ENCODE measurements around the gene DYRK1A.
A peak's percentile ranks its signal among the peaks of the same experiment; 100 is the strongest.
"Not testable (repeated sequence)": the region's sequence is repeated elsewhere in the genome, so short reads cannot be mapped to it uniquely, and the experiment has no call there.

The DYRK1A gene

GRCh38 chr21:37366482-37367316 is at the start of gene DYRK1A:
Gene DYRK1A, plus strand, starts transcription at chr21:37366773. Its CDS starts 53,602 bp downstream, at chr21:37420375.
- peak; percentile 100 for DNase-seq (ENCODE audit: low spot score)

GRCh38 chr21:37319551-37319950 is 47.0 kb upstream of the DYRK1A start:
- no peak for DNase-seq (ENCODE audit: low spot score)

GRCh38 chr21:37322084-37322483 is 44.5 kb upstream of the DYRK1A start:
- no peak for DNase-seq (ENCODE audit: low spot score)

DNA sequence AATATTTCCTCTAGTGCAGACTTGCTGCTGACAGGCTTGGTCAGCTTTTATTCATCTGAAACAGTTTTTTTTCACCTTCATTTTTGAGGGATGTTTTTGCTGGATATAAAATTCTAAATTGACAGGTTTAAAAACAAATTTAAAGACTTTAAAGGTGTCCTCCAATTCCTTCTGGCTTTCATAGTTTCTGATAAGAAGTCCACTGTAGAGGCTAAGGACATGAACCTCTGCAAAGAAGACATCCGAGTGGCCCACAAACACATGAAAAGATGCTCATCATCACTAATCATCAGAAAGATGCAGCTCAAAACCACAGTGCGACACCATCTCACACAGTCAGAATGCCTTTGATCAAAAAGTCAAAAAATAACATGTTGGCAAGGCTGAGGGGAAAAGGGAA is 42.0 kb upstream of the DYRK1A start:
- DNase-seq (ENCODE audit: low spot score): no peak

- not testable (repeated sequence) for DNase-seq (ENCODE audit: low spot score)
Observed at GRCh38 chr21:37328147-37328546, 38.4 kb upstream of the DYRK1A start.

DNA sequence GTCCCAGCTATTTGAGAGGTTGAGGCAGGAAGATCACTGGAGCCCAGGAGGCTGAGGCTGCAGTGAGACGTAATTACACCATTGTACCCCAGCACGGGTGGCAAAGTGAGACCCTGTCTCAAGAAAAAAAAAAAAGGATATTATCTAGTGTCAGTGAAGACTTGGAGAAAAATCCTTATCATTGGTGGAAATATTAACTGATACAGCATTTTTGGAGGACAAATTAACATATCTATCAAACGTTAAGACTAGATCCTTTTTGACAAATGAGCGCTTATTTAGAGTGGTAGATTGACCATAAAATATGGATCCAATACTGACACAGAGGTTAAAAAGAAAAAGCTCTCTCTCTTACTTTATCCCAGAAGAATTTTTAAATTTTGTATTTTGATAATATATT is 35.2 kb upstream of the DYRK1A start:
- no peak for DNase-seq (ENCODE audit: low spot score)

- no peak for DNase-seq (ENCODE audit: low spot score)
Observed at GRCh38 chr21:37335053-37335452, 31.5 kb upstream of the DYRK1A start.

DNA sequence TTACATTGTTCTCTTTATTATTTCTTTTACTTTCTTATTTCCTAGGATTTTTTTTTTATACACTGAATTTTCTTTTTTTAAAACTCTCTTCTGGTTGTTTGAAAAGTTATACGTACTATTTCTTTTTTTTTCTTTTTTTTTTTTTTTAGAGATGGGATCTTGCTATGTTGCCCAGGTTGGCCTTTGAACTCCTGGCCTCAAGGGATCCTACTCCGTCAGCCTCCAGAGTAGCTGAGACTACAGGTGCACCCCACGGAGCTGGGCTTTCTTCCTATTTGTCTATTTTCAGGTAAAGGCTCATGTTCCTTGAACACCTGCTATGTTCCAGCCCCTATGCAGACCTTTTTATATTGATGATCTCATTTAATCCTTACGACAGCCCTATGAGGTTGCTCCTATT is 29.4 kb upstream of the DYRK1A start:
- no peak for DNase-seq (ENCODE audit: low spot score)

GRCh38 chr21:37337831-37338230 is 28.7 kb upstream of the DYRK1A start:
- DNase-seq (ENCODE audit: low spot score): no peak

DNA sequence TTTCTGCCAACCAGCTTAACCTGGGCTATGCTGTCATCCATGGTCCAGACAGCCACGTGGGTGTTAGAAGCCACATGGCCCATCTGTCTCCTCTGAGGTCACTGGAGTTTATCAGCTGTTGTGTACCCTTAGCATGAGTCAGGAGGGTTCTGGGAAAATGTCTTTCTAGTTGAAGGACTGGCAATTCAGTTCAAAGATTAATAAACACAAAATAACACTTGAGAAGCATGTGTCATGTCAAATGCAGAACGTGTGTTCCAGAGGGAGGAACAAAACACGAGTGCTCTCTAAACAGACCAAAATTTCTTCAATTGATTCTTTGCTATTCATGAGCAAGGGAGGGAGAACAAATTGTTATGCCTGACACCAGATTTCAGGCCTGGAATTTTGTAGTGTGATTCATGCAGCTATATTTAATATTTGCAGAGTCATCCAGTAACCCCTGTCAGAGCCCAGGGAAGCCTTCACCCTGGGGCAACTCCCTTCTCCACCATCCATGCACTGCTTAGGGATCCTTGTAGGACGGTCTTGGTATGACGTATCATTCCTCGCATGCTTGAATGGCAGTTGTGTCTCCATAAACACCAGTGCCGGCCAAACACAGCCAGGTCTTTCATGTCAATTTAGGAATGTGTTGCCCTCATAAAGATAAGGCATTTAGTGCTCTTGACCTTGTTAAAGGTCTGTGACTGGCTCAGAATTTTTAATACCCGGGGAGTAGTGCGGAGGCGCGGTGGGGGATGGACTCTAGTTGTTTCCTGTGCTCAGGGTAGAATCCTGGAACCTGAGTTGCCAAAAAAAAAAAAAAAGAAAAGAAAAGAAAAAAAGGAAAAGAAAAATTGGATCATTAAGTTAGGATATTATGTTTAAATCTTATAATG is 27.7 kb upstream of the DYRK1A start:
- no peak for DNase-seq (ENCODE audit: low spot score)

DNA sequence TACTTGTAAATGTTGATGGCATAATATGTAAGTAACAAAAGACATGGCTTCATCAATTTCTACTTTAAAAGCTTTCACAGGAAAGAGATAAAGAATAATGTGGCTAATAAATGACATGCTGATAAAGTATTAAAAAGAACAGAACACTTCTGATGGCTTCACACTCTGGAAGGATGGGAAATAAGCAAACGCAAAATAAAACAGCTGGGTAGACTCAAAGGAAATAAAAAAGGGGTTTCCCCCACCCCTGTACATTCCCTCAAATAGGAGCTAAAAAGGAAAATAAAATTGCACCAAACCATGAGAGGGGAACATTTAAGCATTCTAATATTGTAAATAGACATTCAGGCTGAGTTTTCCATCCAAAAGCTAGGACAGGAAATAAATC is 27.0 kb upstream of the DYRK1A start:
- DNase-seq (ENCODE audit: low spot score): no peak

- DNase-seq (ENCODE audit: low spot score): no peak
Observed at GRCh38 chr21:37341254-37341960, 25.2 kb upstream of the DYRK1A start.

DNA sequence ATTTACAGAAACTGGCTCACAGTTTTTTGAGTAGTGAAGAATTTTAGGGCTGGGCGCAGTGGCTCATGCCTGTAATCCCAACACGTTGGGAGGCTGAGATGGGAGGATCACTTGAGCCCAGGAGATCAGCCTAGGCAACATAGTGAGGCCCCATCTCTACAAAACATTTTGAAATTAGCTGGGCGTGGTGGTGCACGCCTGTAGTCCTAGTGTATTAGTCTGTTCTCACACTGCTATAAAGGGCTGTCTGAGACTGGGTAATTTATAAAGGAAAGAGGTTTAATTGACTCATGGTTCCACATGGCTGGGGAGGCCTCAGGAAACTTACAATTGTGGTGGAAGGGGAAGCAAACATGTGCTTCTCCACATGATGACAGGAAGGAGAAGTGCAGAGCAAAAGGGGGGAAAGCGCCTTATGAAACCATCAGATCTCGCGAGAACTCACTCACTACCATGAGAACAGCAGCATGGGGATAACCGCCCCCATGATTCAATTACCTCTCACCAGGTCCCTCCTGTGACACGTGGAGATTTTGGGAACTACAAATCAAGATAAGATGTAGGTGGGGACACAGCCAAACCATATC is 24.4 kb upstream of the DYRK1A start:
- DNase-seq (ENCODE audit: low spot score): no peak

DNA sequence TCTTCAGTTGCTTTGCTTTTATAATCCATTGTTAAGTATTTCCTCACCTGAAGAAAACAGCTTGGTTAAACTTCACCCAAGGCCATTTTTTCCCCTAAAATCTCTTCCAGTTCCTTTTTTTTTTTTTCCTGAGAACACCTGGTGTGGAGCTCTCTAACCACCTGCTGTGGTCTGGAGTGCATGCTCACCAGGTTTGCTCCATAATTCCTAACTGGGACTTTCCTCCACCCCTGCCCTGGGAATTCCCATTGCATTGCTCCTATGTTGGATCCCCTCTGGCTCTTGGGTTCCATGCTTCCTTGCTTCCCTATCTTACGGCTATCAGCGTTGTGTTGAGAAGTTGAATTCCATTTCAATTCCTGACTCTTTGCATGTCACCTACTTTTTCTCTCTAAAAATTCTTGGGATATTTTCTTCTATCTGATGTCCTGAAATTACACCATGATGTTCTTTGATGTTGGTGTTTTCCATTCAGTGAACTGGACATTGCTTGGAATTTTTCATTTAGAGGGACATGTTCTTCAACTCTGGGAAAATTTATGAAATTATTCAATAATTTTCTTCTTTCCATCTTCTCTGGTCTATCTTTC is 19.6 kb upstream of the DYRK1A start:
- no peak for DNase-seq (ENCODE audit: low spot score)

DNA sequence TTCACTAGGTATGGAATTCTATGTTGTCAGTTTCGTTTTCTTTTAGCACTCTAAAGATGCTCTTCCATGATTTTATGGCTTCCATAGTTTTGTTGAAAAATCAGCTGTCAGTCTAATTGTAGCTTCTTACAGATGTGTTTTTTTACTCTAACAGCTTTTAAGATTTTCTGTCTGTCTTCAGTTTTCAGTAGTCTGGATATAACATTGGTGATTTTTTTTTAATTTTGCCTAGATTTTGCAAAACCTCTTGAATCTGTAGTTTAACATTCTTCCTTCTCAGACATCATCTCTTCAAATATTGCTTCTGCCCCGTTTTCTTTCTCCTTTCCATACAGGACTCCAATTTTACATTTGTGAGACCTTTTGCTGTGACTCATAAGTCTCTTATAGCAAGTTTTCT is 17.9 kb upstream of the DYRK1A start:
- no peak for DNase-seq (ENCODE audit: low spot score)

DNA sequence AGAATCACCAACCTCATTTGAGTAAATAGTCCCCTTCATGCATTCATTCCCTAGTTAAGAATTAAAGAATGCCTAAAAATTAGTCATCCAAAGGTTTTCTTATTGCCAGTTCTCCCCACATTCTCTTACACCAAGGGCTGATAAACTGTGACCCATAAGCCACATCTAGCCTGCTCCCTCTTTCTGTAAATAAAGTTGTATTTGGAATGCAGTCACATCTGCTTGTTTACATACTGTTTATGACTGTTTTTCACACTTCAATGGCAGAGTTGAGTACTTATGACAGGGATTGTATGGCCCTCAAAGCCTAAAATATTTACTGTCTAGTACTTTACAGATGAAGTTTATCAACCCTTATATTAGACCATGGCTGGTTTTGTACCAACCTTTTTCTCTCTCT is 16.1 kb upstream of the DYRK1A start:
- no peak for DNase-seq (ENCODE audit: low spot score)

DNA sequence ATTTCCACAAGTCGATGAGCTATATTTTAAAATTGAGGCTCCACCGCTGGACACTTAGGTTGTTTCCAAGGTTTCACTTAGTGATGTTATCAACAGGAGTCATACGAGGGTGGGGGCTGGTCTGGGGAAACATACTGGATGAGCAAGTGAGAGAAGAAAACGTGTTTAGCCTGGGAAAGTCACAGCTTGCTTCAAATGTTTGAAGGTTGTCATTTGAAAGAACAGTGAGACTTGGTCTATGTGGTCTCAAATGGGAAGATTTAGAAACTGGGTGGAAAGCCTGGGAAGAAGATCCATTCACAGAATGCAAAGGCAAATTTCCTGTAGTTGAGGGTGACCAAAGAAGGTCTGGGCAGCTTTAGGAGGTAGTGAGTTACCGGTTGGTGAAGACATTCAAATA is 9.9 kb upstream of the DYRK1A start:
- DNase-seq (ENCODE audit: low spot score): no peak

- no peak for DNase-seq (ENCODE audit: low spot score)
Observed at GRCh38 chr21:37357691-37358090, 8.9 kb upstream of the DYRK1A start.

DNA sequence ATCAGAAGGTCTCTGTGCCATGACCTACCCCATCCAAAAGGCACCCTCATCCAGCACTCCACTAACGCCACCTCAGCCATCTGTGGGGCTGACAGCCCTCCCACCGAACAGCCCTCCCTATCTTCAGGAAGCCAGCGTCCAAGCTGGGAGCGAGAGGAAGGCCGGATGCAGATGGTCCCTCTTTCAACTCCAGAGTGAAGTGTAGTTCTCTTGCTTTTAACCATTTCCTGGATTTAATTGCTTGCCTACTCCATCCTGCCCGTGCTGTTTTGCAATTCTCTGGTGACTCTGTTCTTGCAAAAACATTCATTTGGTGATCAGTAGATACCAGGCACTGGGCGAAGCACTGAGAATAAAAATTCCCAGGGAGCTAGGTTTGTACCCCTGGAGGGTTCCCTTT is 8.2 kb upstream of the DYRK1A start:
- DNase-seq (ENCODE audit: low spot score): no peak

DNA sequence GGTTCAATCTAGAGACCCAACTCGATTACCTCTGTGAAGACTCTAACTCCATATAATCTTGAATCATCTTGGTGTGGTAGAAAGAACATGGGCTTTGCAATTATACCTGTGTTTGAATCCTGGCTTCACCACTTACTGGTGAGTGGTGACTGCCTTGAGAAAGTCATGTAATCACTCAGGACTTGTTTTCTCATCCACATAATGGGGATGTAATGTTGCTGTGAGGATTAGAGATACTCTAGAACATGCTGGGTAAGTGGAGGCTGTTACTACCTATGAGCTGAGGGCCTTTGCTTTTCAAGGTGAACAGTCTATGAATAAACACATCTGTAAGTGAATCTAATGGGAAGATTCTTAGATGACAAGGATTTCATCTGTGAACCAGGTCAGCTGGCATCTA is 2.6 kb upstream of the DYRK1A start:
- DNase-seq (ENCODE audit: low spot score): no peak

- no peak for DNase-seq (ENCODE audit: low spot score)
Observed at GRCh38 chr21:37364722-37365121, 1.9 kb upstream of the DYRK1A start.
